ENCODE data around the gene FBXL16. TPM values are rescaled to one million over a fixed set of nuclear protein-coding genes. Genes with fewer than 3 reads are reported as not detected.

The FBXL16 gene
- total and polyA plus RNA-seq, 2 of the 13 experiments (the other 11 are each of a cell fraction or from before 2014, with no cell fraction given): 0.22 to 2.0 TPM

- TF ChIP-seq TCF7L2 (IDR thresholded peaks at IDR 0.05; ENCODE audit: low read depth, low read length): no peak
- no peak for TF ChIP-seq RORA (CRISPR knock-in tag; IDR thresholded peaks at IDR 0.05)
- TF ChIP-seq, protein P1, sequence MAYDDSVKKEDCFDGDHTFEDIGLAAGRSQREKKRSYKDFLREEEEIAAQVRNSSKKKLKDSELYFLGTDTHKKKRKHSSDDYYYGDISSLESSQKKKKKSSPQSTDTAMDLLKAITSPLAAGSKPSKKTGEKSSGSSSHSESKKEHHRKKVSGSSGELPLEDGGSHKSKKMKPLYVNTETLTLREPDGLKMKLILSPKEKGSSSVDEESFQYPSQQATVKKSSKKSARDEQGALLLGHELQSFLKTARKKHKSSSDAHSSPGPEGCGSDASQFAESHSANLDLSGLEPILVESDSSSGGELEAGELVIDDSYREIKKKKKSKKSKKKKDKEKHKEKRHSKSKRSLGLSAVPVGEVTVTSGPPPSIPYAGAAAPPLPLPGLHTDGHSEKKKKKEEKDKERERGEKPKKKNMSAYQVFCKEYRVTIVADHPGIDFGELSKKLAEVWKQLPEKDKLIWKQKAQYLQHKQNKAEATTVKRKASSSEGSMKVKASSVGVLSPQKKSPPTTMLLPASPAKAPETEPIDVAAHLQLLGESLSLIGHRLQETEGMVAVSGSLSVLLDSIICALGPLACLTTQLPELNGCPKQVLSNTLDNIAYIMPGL (CRISPR knock-in tag; IDR thresholded peaks at IDR 0.05; ENCODE audit: borderline replicate concordance in 1 of 2, low read depth in 1 of 2): peak; percentile 62 to 88
- no peak for TF ChIP-seq DNMT3B (CRISPR knock-in tag; conservative IDR thresholded peaks at IDR 0.05)
- no peak for TF ChIP-seq SETDB1 (CRISPR knock-in tag; IDR thresholded peaks at IDR 0.05; ENCODE audit: borderline replicate concordance)
- TF ChIP-seq ZMYM4 (CRISPR knock-in tag; IDR thresholded peaks at IDR 0.05): peak; percentile 90
- TF ChIP-seq ZNF432 (CRISPR knock-in tag; IDR thresholded peaks at IDR 0.05; ENCODE audit: borderline replicate concordance): no peak
- TF ChIP-seq ZNF160 (CRISPR knock-in tag; IDR thresholded peaks at IDR 0.05): peak; percentile 57; the same call in 1 of the 2 replicates
- no peak for TF ChIP-seq ZKSCAN5 (CRISPR knock-in tag; IDR thresholded peaks at IDR 0.05)
- TF ChIP-seq CCAR2 (optimal IDR thresholded peaks at IDR 0.05; ENCODE audit: low read depth, low read length): no peak
- TF ChIP-seq ZNF570 (CRISPR knock-in tag; IDR thresholded peaks at IDR 0.05; ENCODE audit: borderline replicate concordance): no peak
- TF ChIP-seq ZNF589 (CRISPR knock-in tag; conservative IDR thresholded peaks at IDR 0.05): peak; percentile 86
- TF ChIP-seq TBP (CRISPR knock-in tag; IDR thresholded peaks at IDR 0.05): no peak
- TF ChIP-seq NBN (conservative IDR thresholded peaks at IDR 0.05): no peak
- TF ChIP-seq ZNF713 (CRISPR knock-in tag; IDR thresholded peaks at IDR 0.05): peak; percentile 86; the same call in 1 of the 2 replicates
- TF ChIP-seq ARNT2 (CRISPR knock-in tag; IDR thresholded peaks at IDR 0.05; ENCODE audit: low read depth): peak; percentile 92
- peak; percentile 91; the same call in 1 of the 2 replicates for TF ChIP-seq ZNF552 (CRISPR knock-in tag; IDR thresholded peaks at IDR 0.05; ENCODE audit: borderline replicate concordance)
- peak; percentile 51 for TF ChIP-seq ARID5B (CRISPR knock-in tag; IDR thresholded peaks at IDR 0.05)
- no peak for TF ChIP-seq MBD4 (IDR thresholded peaks at IDR 0.05; ENCODE audit: borderline replicate concordance, low read length)
- no peak; the same call in 1 of the 2 replicates for TF ChIP-seq WIZ (CRISPR knock-in tag; IDR thresholded peaks at IDR 0.05)
- TF ChIP-seq RFX1 (IDR thresholded peaks at IDR 0.05): peak; percentile 93
- no peak for TF ChIP-seq ZXDC (CRISPR knock-in tag; IDR thresholded peaks at IDR 0.05)
Measured at GRCh38 chr16:648781-649589, 56.6 kb downstream of the FBXL16 start, which contains the start of gene WDR90 (continued).
